ENCODE measurements around the gene NOS1. TPM values are rescaled to one million over a fixed set of nuclear protein-coding genes. Genes with fewer than 3 reads are reported as not detected.
"Not testable (repeated sequence)": the region's sequence is repeated elsewhere in the genome, so short reads cannot be mapped to it uniquely, and the experiment has no call there.

NOS1 gene
- polyA plus RNA-seq, 1 donor from 2014 or later: not detected

DNA sequence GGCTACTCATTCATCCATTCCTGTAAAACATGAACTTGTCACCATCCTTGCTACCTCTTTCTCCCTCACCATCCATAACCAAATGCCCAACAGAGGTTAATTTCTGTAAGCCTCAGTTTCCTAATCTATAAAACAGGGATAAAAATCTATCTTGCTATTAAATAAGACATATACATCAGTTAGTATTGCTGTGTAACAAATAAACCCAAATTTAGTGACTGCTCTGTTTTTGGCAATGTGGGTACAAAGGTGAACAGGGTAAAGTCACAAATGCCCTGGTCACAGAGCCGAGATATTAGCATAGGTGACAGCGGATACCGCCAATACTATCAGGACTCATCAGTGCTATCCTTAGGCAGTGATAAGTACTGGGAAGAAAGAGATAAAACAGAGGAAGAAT is 167.5 kb downstream of the NOS1 start:
- H3K9me3 ChIP-seq (ENCODE audit: low read length): no peaks in the 10 kb centered on the region
- no peak overlapping the region for H3K4me3 ChIP-seq (ENCODE audit: low read length)
- no peaks in the 10 kb centered on the region for H3K9me2 ChIP-seq (ENCODE audit: insufficient read depth, low read length)
- no peak overlapping the region for H3K27ac ChIP-seq (ENCODE audit: low read length)
- H3F3A ChIP-seq (ENCODE audit: insufficient read depth, low read length, poor library complexity, severe bottlenecking): no peaks in the 10 kb centered on the region
- no peaks in the 10 kb centered on the region for H3K27me3 ChIP-seq (ENCODE audit: insufficient read depth, low read depth, low read length)
- TF ChIP-seq MXI1 (conservative IDR thresholded peaks at IDR 0.05; ENCODE audit: poor library complexity, severe bottlenecking): no peak
- TF ChIP-seq POLR2AphosphoS5 (IDR thresholded peaks at IDR 0.05): no peak
- TF ChIP-seq EP300 (conservative IDR thresholded peaks at IDR 0.05; ENCODE audit: poor library complexity, severe bottlenecking): no peak
- TF ChIP-seq EZH2 (IDR thresholded peaks at IDR 0.05; ENCODE audit: borderline replicate concordance, insufficient read depth, low read length, poor library complexity, severe bottlenecking): no peak
- no peak for TF ChIP-seq TAF1 (IDR thresholded peaks at IDR 0.05; ENCODE audit: low read depth)
- no peak for TF ChIP-seq SMC3 (conservative IDR thresholded peaks at IDR 0.05; ENCODE audit: poor library complexity)
- TF ChIP-seq, protein P1, sequence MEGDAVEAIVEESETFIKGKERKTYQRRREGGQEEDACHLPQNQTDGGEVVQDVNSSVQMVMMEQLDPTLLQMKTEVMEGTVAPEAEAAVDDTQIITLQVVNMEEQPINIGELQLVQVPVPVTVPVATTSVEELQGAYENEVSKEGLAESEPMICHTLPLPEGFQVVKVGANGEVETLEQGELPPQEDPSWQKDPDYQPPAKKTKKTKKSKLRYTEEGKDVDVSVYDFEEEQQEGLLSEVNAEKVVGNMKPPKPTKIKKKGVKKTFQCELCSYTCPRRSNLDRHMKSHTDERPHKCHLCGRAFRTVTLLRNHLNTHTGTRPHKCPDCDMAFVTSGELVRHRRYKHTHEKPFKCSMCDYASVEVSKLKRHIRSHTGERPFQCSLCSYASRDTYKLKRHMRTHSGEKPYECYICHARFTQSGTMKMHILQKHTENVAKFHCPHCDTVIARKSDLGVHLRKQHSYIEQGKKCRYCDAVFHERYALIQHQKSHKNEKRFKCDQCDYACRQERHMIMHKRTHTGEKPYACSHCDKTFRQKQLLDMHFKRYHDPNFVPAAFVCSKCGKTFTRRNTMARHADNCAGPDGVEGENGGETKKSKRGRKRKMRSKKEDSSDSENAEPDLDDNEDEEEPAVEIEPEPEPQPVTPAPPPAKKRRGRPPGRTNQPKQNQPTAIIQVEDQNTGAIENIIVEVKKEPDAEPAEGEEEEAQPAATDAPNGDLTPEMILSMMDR (IDR thresholded peaks at IDR 0.05; ENCODE audit: poor library complexity, severe bottlenecking): no peak
- no peak for TF ChIP-seq RAD21 (conservative IDR thresholded peaks at IDR 0.05)
- TF ChIP-seq, protein P2, sequence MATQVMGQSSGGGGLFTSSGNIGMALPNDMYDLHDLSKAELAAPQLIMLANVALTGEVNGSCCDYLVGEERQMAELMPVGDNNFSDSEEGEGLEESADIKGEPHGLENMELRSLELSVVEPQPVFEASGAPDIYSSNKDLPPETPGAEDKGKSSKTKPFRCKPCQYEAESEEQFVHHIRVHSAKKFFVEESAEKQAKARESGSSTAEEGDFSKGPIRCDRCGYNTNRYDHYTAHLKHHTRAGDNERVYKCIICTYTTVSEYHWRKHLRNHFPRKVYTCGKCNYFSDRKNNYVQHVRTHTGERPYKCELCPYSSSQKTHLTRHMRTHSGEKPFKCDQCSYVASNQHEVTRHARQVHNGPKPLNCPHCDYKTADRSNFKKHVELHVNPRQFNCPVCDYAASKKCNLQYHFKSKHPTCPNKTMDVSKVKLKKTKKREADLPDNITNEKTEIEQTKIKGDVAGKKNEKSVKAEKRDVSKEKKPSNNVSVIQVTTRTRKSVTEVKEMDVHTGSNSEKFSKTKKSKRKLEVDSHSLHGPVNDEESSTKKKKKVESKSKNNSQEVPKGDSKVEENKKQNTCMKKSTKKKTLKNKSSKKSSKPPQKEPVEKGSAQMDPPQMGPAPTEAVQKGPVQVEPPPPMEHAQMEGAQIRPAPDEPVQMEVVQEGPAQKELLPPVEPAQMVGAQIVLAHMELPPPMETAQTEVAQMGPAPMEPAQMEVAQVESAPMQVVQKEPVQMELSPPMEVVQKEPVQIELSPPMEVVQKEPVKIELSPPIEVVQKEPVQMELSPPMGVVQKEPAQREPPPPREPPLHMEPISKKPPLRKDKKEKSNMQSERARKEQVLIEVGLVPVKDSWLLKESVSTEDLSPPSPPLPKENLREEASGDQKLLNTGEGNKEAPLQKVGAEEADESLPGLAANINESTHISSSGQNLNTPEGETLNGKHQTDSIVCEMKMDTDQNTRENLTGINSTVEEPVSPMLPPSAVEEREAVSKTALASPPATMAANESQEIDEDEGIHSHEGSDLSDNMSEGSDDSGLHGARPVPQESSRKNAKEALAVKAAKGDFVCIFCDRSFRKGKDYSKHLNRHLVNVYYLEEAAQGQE (IDR thresholded peaks at IDR 0.05; ENCODE audit: borderline replicate concordance): no peak
- peaks cover 9% of the 10 kb centered on the region for H3K79me2 ChIP-seq (replicated peaks; ENCODE audit: insufficient read depth, low read length)
- H3K36me3 ChIP-seq (ENCODE audit: insufficient read depth, low read length): no peaks in the 10 kb centered on the region
- H3K9ac ChIP-seq (ENCODE audit: low read length): no peak overlapping the region
- H4K20me1 ChIP-seq (ENCODE audit: insufficient read depth): no peaks in the 10 kb centered on the region
- no peak overlapping the region for H2AFZ ChIP-seq (ENCODE audit: low read depth, low read length)
- no peak overlapping the region for H3K4me2 ChIP-seq (ENCODE audit: low read length)

DNA sequence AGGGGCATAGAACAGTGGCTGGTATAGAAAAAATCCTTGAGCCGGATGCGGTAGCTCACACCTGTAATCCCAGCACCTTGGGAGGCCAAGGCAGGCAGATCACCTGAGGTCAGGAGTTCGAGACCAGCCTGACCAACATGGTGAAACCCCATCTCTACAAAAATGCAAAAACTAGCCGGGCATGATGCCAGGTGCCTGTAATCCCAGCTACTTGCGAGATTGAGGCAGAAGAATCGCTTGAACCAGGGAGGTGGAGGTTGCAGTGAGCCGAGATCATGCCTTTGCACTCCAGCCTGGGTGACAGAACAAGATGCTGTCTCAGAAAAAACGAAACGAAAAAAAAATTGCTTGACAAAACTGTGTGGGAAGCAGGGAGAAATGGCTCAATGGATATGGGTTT is 168.8 kb downstream of the NOS1 start:
- not testable (repeated sequence) for H3K9me2 ChIP-seq (ENCODE audit: insufficient read depth, low read length); H2AFZ ChIP-seq (ENCODE audit: low read depth, low read length); H3K4me2 ChIP-seq (ENCODE audit: low read length); H3K27ac ChIP-seq (ENCODE audit: low read length); H3K27me3 ChIP-seq (ENCODE audit: insufficient read depth, low read depth, low read length); H4K20me1 ChIP-seq (ENCODE audit: insufficient read depth); H3K9me3 ChIP-seq (ENCODE audit: low read length); H3K4me3 ChIP-seq (ENCODE audit: low read length); H3F3A ChIP-seq (ENCODE audit: insufficient read depth, low read length, poor library complexity, severe bottlenecking); H3K9ac ChIP-seq (ENCODE audit: low read length); H3K36me3 ChIP-seq (ENCODE audit: insufficient read depth, low read length)
- peaks cover 23% of the 10 kb centered on the region for H3K79me2 ChIP-seq (replicated peaks; ENCODE audit: insufficient read depth, low read length)

DNA sequence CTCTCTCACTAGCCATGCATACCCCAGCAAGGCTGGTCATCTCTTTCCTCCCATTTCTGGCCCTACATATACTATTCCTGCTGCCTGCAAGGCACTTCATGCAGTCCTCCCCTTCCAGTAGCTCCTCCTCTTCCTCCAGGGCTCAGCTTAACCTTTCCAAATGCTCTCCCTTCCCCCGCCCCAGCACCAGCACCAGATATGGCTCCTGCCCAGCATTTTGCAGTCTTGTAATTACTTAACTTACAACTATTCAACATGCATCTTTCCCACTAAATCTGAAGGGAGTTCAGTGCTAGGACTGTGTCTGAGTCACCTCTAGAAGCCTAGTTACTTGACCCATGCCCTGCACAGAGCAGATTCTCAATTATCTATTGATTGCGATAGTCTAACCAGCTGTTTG is 169.4 kb downstream of the NOS1 start:
- Histone ChIP-seq H3K9me2 (ENCODE audit: insufficient read depth, low read length) (no peaks in the 10 kb centered on the region), H3K36me3 (ENCODE audit: insufficient read depth, low read length) (no peaks in the 10 kb centered on the region), H3K4me2 (ENCODE audit: low read length) (no peak overlapping the region), H4K20me1 (ENCODE audit: insufficient read depth) (no peaks in the 10 kb centered on the region), H3K9ac (ENCODE audit: low read length) (no peak overlapping the region), H3F3A (ENCODE audit: insufficient read depth, low read length, poor library complexity, severe bottlenecking) (no peaks in the 10 kb centered on the region), H3K79me2 (replicated peaks; ENCODE audit: insufficient read depth, low read length) (peaks cover 26% of the 10 kb centered on the region), H3K9me3 (ENCODE audit: low read length) (no peaks in the 10 kb centered on the region), H3K27ac (ENCODE audit: low read length) (no peak overlapping the region), H2AFZ (ENCODE audit: low read depth, low read length) (no peak overlapping the region), H3K27me3 (ENCODE audit: insufficient read depth, low read depth, low read length) (no peaks in the 10 kb centered on the region), H3K4me3 (ENCODE audit: low read length) (no peak overlapping the region)
- TF ChIP-seq EP300 (conservative IDR thresholded peaks at IDR 0.05; ENCODE audit: poor library complexity, severe bottlenecking): no peak
- TF ChIP-seq TAF1 (IDR thresholded peaks at IDR 0.05; ENCODE audit: low read depth): no peak
- no peak for TF ChIP-seq POLR2AphosphoS5 (IDR thresholded peaks at IDR 0.05)
- no peak for TF ChIP-seq MXI1 (conservative IDR thresholded peaks at IDR 0.05; ENCODE audit: poor library complexity, severe bottlenecking)
- TF ChIP-seq, protein P1 (IDR thresholded peaks at IDR 0.05; ENCODE audit: poor library complexity, severe bottlenecking): no peak
- TF ChIP-seq EZH2 (IDR thresholded peaks at IDR 0.05; ENCODE audit: borderline replicate concordance, insufficient read depth, low read length, poor library complexity, severe bottlenecking): no peak
- TF ChIP-seq RAD21 (conservative IDR thresholded peaks at IDR 0.05): no peak
- TF ChIP-seq SMC3 (conservative IDR thresholded peaks at IDR 0.05; ENCODE audit: poor library complexity): no peak
